ENCODE data around the gene RBMS1.

RBMS1 gene

DNA sequence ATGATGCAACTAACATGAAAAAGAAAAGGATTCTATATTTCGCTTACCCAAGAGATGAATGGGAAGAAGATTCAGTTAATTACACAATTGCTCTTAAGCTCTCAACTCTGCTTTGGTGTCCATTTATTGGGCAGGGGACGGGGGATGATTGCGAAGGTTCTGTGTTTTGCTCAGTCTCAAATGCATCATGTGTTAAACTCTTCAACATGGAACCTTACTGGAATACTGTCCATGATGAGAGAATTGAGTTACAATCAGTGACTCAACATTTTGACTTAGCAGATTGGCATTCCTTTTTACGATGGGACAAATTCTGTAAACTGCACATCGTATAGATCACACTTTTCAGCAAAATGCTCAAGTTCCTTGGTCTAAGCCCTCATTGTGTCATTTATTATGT lies 135.6 kb downstream of the RBMS1 start:
- WGBS, result 95% methylated on average over 5 of the region's 5 CpGs
- H3K4me1 ChIP-seq (ENCODE audit: insufficient read depth, low read length), result peaks cover 19% of the 10 kb centered on the region
- no peak overlapping the region for H3K4me3 ChIP-seq (ENCODE audit: low read length)
- H3K27ac ChIP-seq (ENCODE audit: low read depth, low read length), result no peak overlapping the region
- no peaks in the 10 kb centered on the region for H3K27me3 ChIP-seq (ENCODE audit: insufficient read depth, low read length)
- no peaks in the 10 kb centered on the region; the same call in 1 of the 2 replicates for H3K36me3 ChIP-seq (ENCODE audit: insufficient read depth, low read length)
- H3K9me3 ChIP-seq (ENCODE audit: insufficient read depth, low read depth, low read length), result no peaks in the 10 kb centered on the region
- no peak overlapping the region for H3K9ac ChIP-seq (ENCODE audit: low read depth, low read length)

DNA sequence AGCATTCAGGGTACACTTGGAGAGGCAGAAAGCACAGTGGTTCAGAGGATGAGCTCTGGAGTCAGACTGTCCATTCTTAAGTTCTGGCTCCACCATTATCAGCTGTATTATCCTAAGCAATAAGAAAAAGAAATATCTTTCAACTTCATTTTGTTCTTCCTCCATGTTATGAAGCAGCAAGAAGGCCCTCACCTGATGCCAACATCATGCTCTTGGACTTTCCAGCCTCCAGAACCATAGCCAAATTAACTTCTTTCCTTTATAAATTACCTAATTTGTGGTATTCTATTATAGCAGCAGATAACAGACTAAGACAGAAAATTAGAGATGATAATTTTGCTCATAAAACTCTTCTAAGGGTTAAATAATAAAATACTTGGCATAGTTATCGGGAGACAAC lies 137.1 kb downstream of the RBMS1 start:
- Histone ChIP-seq H3K9me3 (ENCODE audit: insufficient read depth, low read depth, low read length) (no peaks in the 10 kb centered on the region), H3K27me3 (ENCODE audit: insufficient read depth, low read length) (no peaks in the 10 kb centered on the region), H3K9ac (ENCODE audit: low read depth, low read length) (no peak overlapping the region), H3K36me3 (ENCODE audit: insufficient read depth, low read length) (no peaks in the 10 kb centered on the region), H3K4me1 (ENCODE audit: insufficient read depth, low read length) (peaks cover 19% of the 10 kb centered on the region), H3K27ac (ENCODE audit: low read depth, low read length) (no peak overlapping the region), H3K4me3 (ENCODE audit: low read length) (no peak overlapping the region)
- no CpG with 5 or more reads among the region's 1 CpG for WGBS

GRCh38 chr2:160355080-160355479 lies 138.5 kb downstream of the RBMS1 start:
- Histone ChIP-seq H3K4me1 (ENCODE audit: insufficient read depth, low read length) (peaks cover 14% of the 10 kb centered on the region), H3K4me3 (ENCODE audit: low read length) (no peak overlapping the region), H3K9ac (ENCODE audit: low read depth, low read length) (no peak overlapping the region), H3K27me3 (ENCODE audit: insufficient read depth, low read length) (no peaks in the 10 kb centered on the region), H3K27ac (ENCODE audit: low read depth, low read length) (no peak overlapping the region), H3K9me3 (ENCODE audit: insufficient read depth, low read depth, low read length) (no peaks in the 10 kb centered on the region), H3K36me3 (ENCODE audit: insufficient read depth, low read length) (no peaks in the 10 kb centered on the region)
- 100% methylated on average over 2 of the region's 2 CpGs for WGBS

- 89% methylated on average over 6 of the region's 6 CpGs for WGBS
- Histone ChIP-seq H3K4me1 (ENCODE audit: insufficient read depth, low read length) (peaks cover 11% of the 10 kb centered on the region), H3K9ac (ENCODE audit: low read depth, low read length) (no peak overlapping the region), H3K9me3 (ENCODE audit: insufficient read depth, low read depth, low read length) (no peaks in the 10 kb centered on the region), H3K36me3 (ENCODE audit: insufficient read depth, low read length) (no peaks in the 10 kb centered on the region), H3K27ac (ENCODE audit: low read depth, low read length) (no peak overlapping the region), H3K4me3 (ENCODE audit: low read length) (no peak overlapping the region), H3K27me3 (ENCODE audit: insufficient read depth, low read length) (no peaks in the 10 kb centered on the region)
Measured at GRCh38 chr2:160354677-160355076, 138.9 kb downstream of the RBMS1 start.

DNA sequence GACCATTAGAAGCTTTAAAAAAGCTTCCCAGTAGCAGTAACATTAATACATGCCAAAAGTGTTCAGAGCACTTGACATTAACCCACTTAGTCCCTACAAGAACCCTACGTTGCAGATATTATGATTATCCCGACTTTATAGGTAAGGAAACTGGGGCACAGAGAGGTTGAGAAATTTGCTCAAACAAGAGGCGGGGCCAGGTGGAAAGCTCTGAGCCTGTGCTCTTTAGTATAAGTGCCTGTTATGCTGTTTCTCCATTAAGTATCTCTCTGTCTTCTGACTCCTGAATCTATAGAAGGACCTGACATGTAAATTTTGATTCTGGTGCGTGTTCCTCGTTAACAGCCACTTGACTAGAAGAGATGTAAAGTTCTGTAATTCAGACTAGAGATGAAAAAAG lies 139.8 kb downstream of the RBMS1 start:
- H3K4me1 ChIP-seq (ENCODE audit: insufficient read depth, low read length), result 0 out of 2 replicates have a peak, but pooled peaks cover 2% of the 10 kb centered on the region
- H3K9me3 ChIP-seq (ENCODE audit: insufficient read depth, low read depth, low read length), result no peaks in the 10 kb centered on the region
- H3K27me3 ChIP-seq (ENCODE audit: insufficient read depth, low read length), result no peaks in the 10 kb centered on the region
- H3K27ac ChIP-seq (ENCODE audit: low read depth, low read length), result no peak overlapping the region
- H3K9ac ChIP-seq (ENCODE audit: low read depth, low read length), result no peak overlapping the region
- no peak overlapping the region for H3K4me3 ChIP-seq (ENCODE audit: low read length)
- WGBS, result 95% methylated on average over 5 of the region's 5 CpGs
- no peaks in the 10 kb centered on the region for H3K36me3 ChIP-seq (ENCODE audit: insufficient read depth, low read length)

GRCh38 chr2:160353166-160353565 lies 140.4 kb downstream of the RBMS1 start:
- no peak overlapping the region for H3K9ac ChIP-seq (ENCODE audit: low read depth, low read length)
- no peak overlapping the region for H3K4me3 ChIP-seq (ENCODE audit: low read length)
- H3K9me3 ChIP-seq (ENCODE audit: insufficient read depth, low read depth, low read length), result no peaks in the 10 kb centered on the region
- no peaks in the 10 kb centered on the region for H3K36me3 ChIP-seq (ENCODE audit: insufficient read depth, low read length)
- H3K27ac ChIP-seq (ENCODE audit: low read depth, low read length), result no peak overlapping the region
- WGBS, result 92% methylated on average over 1 of the region's 1 CpG
- H3K4me1 ChIP-seq (ENCODE audit: insufficient read depth, low read length), result no peaks in the 10 kb centered on the region
- no peaks in the 10 kb centered on the region for H3K27me3 ChIP-seq (ENCODE audit: insufficient read depth, low read length)

- Histone ChIP-seq H3K27ac (ENCODE audit: low read depth, low read length) (no peak overlapping the region), H3K4me1 (ENCODE audit: insufficient read depth, low read length) (no peaks in the 10 kb centered on the region)
- WGBS, result 86% methylated on average over 5 of the region's 5 CpGs
Measured at GRCh38 chr2:160352500-160352899, 141.1 kb downstream of the RBMS1 start.

DNA sequence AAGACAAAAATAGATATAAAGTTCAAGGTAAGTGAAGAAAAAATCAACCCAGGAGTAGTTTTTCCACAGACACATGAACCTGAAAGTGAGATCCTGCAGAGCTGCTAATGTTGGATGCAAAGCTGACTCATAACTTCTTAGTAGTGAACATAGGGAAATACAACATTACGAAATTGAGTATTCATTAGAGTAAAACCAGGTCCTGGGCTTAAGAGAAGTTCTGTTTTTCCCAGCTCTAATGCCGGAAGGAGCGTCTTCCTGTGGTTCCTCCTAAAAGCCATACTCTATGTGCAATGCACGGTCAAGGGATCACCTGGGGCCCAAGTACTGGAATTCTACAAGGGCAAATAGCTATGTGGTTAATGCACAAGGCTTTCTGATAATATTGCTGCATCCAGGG lies 141.7 kb downstream of the RBMS1 start:
- no peaks in the 10 kb centered on the region for H3K27me3 ChIP-seq (ENCODE audit: insufficient read depth, low read length)
- no peak overlapping the region for H3K27ac ChIP-seq (ENCODE audit: low read depth, low read length)
- H3K9ac ChIP-seq (ENCODE audit: low read depth, low read length), result no peak overlapping the region
- no peaks in the 10 kb centered on the region for H3K36me3 ChIP-seq (ENCODE audit: insufficient read depth, low read length)
- no peaks in the 10 kb centered on the region for H3K9me3 ChIP-seq (ENCODE audit: insufficient read depth, low read depth, low read length)
- WGBS, result 93% methylated on average over 4 of the region's 4 CpGs
- H3K4me3 ChIP-seq (ENCODE audit: low read length), result no peak overlapping the region
- H3K4me1 ChIP-seq (ENCODE audit: insufficient read depth, low read length), result no peaks in the 10 kb centered on the region

More at GRCh38 chr2:160352500-160352899, 141.1 kb downstream of the RBMS1 start:
- no peaks in the 10 kb centered on the region for H3K9me3 ChIP-seq (ENCODE audit: insufficient read depth, low read depth, low read length)
- no peaks in the 10 kb centered on the region for H3K36me3 ChIP-seq (ENCODE audit: insufficient read depth, low read length)
- H3K4me3 ChIP-seq (ENCODE audit: low read length), result no peak overlapping the region
- H3K27me3 ChIP-seq (ENCODE audit: insufficient read depth, low read length), result no peaks in the 10 kb centered on the region
- no peak overlapping the region for H3K9ac ChIP-seq (ENCODE audit: low read depth, low read length)

DNA sequence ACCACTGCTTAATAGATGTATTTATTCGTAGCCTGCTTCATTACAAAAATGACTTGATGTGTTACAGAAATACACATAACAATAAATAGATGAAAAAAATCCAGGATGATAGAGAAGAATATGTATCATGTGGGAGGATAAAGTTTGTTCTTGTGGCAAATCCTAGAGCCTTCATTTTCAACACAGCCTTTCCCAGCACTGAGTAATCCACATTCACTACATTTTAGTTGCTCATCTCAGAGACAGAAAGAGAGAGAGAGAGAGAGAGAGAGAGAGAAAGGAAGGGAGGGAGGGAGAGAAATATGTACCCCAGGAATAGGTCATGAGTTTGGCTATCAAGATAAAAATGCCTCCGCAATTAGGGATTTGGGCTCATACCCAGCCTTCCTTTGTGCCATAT lies 144.3 kb downstream of the RBMS1 start:
- no peaks in the 10 kb centered on the region for H3K36me3 ChIP-seq (ENCODE audit: insufficient read depth, low read length)
- H3K4me1 ChIP-seq (ENCODE audit: insufficient read depth, low read length), result no peaks in the 10 kb centered on the region; the same call in 1 of the 2 replicates
- no peaks in the 10 kb centered on the region for H3K27me3 ChIP-seq (ENCODE audit: insufficient read depth, low read length)
- no peak overlapping the region for H3K9ac ChIP-seq (ENCODE audit: low read depth, low read length)
- no peak overlapping the region for H3K27ac ChIP-seq (ENCODE audit: low read depth, low read length)
- 100% methylated on average over 1 of the region's 2 CpGs for WGBS
- H3K4me3 ChIP-seq (ENCODE audit: low read length), result no peak overlapping the region
- no peaks in the 10 kb centered on the region for H3K9me3 ChIP-seq (ENCODE audit: insufficient read depth, low read depth, low read length)

- no peak overlapping the region for H3K9ac ChIP-seq (ENCODE audit: low read depth, low read length)
- H3K9me3 ChIP-seq (ENCODE audit: insufficient read depth, low read depth, low read length), result no peaks in the 10 kb centered on the region
- no peaks in the 10 kb centered on the region for H3K27me3 ChIP-seq (ENCODE audit: insufficient read depth, low read length)
- no peaks in the 10 kb centered on the region; the same call in 1 of the 2 replicates for H3K4me1 ChIP-seq (ENCODE audit: insufficient read depth, low read length)
- WGBS, result 92% methylated on average over 1 of the region's 1 CpG
- H3K4me3 ChIP-seq (ENCODE audit: low read length), result no peak overlapping the region
- no peak overlapping the region for H3K27ac ChIP-seq (ENCODE audit: low read depth, low read length)
- H3K36me3 ChIP-seq (ENCODE audit: insufficient read depth, low read length), result no peaks in the 10 kb centered on the region
Measured at GRCh38 chr2:160347269-160347863, 146.2 kb downstream of the RBMS1 start.

GRCh38 chr2:160345071-160345764 lies 148.4 kb downstream of the RBMS1 start:
- H3K4me1 ChIP-seq (ENCODE audit: insufficient read depth, low read length), result no peaks in the 10 kb centered on the region; the same call in 1 of the 2 replicates
- no peaks in the 10 kb centered on the region for H3K9me3 ChIP-seq (ENCODE audit: insufficient read depth, low read depth, low read length)
- whole genome bisulfite sequencing, result 95% methylated on average over 5 of the region's 5 CpGs
- H3K36me3 ChIP-seq (ENCODE audit: insufficient read depth, low read length), result no peaks in the 10 kb centered on the region
- H3K27ac ChIP-seq (ENCODE audit: low read depth, low read length), result no peak overlapping the region
- H3K27me3 ChIP-seq (ENCODE audit: insufficient read depth, low read length), result no peaks in the 10 kb centered on the region
- H3K9ac ChIP-seq (ENCODE audit: low read depth, low read length), result no peak overlapping the region
- H3K4me3 ChIP-seq (ENCODE audit: low read length), result no peak overlapping the region

Measured in HUES64 (cell line).